NCI-H2107 treated with DMSO at 0.1 percent for 48 hours (cell line): ENCODE measurements around the gene ITGB3.
"Not testable (repeated sequence)": the region's sequence is repeated elsewhere in the genome, so short reads cannot be mapped to it uniquely, and the experiment has no call there.

Experiments
- DNase-seq: peaks from one replicate; lab custom pipeline; 2025; ENCODE audit not compliant: unreplicated experiment; lab: John Stamatoyannopoulos, UW

ITGB3 gene

GRCh38 chr17:47253541-47254402 lies at the start of gene ITGB3:
TSS of gene ITGB3 (plus strand) at chr17:47253827. CDS start at chr17:47253862, 35 bp downstream.
- no peak for DNase-seq

DNA sequence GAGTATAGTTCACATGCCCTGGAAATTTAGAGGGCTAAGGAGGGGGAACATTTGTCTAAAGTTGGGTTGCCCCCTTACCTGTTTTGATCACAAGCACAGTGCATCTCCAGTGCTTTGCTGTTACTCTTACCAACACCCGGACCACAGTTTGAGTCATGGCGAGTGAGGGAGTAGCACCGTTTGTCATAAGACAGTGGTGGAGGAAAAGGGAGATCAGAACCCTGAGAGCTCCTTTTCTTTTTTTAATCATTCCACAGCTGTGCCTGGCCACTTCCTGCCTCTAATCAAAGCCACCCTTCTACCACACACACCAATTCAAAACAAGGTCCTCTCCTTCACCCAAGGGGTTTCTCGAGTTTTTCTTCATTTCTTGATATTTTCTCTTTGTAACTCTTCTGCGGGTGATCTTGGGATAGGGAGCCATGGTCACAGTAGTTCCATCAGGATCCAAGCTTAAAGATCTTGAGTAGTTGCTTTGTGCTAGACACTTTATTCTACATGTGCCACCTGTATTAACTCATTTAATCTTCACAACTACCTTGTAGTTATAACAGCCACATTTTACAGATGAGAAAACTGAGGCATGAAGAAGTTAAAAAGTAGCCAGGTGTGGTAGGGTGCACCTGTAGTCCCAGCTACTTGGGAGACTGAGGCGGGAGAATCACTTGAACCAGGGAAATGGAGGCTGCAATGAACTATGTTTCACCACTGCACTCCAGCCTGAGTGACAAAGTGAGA lies 49.5 kb upstream of the ITGB3 start:
- DNase-seq = no peak

DNA sequence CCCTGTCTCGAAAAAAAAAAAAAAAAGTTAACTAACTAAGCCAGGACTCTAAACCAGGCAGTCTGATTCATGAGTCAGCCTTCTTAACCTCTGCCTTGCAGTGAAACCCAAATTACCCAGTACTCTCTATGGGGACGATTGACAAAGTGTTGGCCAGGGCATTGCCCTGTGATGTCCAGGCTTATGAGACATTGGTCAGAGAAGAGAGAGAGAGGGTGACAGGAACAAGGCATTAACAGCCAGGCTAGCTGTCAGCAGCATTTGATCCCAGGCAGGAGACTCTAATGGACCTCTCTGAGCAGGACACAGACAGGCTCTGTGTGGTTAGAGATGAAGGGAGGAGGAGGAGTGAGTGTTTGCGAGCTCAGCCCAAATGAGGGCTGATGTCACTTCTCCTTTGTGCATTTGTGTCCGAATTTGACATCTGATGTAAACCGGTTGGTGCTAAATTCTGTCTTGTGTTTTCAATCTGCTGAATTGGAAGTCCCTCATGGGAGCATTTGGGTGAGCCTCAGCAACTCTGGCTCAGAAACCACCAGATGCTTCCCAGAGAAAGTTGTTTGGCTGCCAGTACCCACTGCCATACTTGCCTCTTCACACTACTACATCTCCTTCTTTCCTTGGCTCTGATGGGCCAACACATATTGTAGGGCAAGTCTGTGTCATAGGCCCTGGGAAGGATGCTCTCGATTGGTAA lies 48.8 kb upstream of the ITGB3 start:
- no peak for DNase-seq

GRCh38 chr17:47205419-47205963 lies 48.1 kb upstream of the ITGB3 start:
- DNase-seq = peak; percentile 96

GRCh38 chr17:47207143-47208067 lies 46.2 kb upstream of the ITGB3 start:
- no peak for DNase-seq

- no peak for DNase-seq
Observed at GRCh38 chr17:47208744-47209488, 44.7 kb upstream of the ITGB3 start, which contains the start of gene MYL4. TSS of gene MYL4 (plus strand) at chr17:47209348. CDS start at chr17:47209423, 75 bp downstream.

GRCh38 chr17:47209499-47209898 lies 44.1 kb upstream of the ITGB3 start:
- DNase-seq = no peak

GRCh38 chr17:47210105-47210504 lies 43.5 kb upstream of the ITGB3 start:
- DNase-seq = no peak

- no peak for DNase-seq
Observed at GRCh38 chr17:47210779-47211178, 42.8 kb upstream of the ITGB3 start.

- no peak for DNase-seq
Observed at GRCh38 chr17:47212458-47212857, 41.2 kb upstream of the ITGB3 start.

DNA sequence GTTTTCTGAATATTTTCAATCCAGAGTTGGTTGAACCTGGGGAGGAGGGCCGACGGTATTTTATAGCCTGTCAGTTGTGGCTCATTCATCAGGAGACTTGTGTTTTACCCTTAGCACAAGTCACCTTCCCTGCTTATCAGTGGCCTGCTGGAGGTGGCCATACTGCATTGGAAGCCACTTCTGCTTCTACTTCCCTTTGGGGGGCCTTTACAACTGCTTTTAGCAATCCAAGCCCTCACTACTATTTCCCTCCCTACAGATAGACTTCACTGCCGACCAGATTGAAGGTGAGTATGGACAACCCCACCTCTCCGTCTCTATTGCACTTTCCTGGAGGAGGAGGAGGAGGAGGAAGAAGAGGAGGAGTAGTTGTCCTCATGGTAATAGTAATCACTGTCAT lies 40.1 kb upstream of the ITGB3 start:
- DNase-seq = no peak

DNA sequence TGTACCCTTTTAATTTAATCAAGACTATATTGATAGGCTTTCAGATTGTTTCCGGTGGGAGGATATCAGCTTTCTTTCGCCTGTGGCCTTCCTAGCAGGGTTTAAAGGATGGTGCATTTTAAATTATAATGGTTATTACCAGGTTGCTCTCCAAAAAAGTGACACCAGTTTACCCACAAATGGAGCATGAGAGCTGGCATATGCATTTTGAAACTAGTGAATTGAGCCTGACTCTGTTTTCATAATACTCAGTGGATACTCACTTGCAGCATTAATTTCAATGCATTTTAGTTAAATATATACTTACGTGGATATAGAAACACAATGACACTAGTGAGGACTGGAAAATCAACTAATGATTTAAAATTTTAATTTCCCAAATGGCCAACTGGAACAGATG lies 38.7 kb upstream of the ITGB3 start:
- no peak for DNase-seq

DNA sequence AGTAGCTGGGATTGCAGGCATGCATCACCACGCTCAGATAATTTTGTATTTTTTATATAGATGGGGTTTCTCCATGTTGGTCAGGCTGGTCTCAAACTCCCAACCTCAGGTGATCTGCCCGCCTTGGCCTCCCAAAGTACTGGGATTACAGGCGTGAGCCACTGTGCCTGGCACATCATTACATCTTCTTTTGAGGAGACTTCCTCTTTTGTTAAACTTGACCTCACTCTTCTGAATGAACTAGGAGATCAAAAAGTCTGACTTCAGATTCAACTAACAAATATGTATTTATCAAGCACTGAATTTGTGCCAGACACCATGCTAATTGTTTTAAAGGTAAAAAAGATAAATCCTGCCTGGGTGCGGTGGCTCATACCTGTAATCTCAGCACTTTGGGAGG lies 36.8 kb upstream of the ITGB3 start:
- DNase-seq = not testable (repeated sequence)

- not testable (repeated sequence) for DNase-seq
Observed at GRCh38 chr17:47217279-47217678, 36.3 kb upstream of the ITGB3 start.

GRCh38 chr17:47218896-47219430 lies 34.7 kb upstream of the ITGB3 start:
- no peak for DNase-seq

GRCh38 chr17:47219621-47220475 lies 33.8 kb upstream of the ITGB3 start:
- no peak for DNase-seq

- peak; percentile 66 for DNase-seq
Observed at GRCh38 chr17:47220531-47220999, 33.1 kb upstream of the ITGB3 start.

DNA sequence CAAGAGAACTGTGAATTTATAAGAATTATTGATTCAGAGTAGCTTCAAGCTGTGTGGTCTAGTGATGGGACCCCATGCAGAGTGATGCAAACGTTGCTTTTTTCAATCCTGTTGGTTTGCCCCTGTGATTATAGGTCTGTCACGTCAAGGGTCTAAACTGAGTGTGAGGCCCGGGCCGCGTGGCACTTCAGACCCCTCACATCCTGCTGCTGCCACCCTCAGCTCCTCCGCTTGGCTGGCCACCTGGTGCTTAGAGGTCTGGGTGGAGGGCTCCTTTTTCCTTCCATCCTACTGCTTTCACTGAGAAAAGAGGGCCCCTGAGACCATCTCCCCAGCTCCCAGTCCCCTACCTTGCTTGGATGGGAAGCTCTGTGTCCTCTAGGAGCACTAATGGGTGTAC lies 32.5 kb upstream of the ITGB3 start:
- DNase-seq = no peak
